Gastroesophageal sphincter (tissue), 4 donors: ENCODE results near the gene RRP9. TPM values are rescaled to one million over a fixed set of nuclear protein-coding genes. Genes with fewer than 3 reads are reported as not detected.

Source experiments
- ATAC-seq: fragments of 150-250 bp; one replicate; pipeline ENCODE4 v1.9.1; 2016; ENCODE audit warnings: mild to moderate bottlenecking, moderate library complexity
- H3K27ac ChIP-seq, 4 donors: fragments of 200-600 bp; sonication (generic) in 3 of 4; 1 replicate in 3 of 4; 2 replicates in 1 of 4; pipeline ENCODE4 v1.5.1; 2016 to 2019
- H3K27me3 ChIP-seq: fragments of 200-600 bp; sonication (generic); one replicate; pipeline ENCODE4 v1.5.1; 2019
- H3K36me3 ChIP-seq, 2 donors: fragments of 200-600 bp; sonication (generic); one replicate each; pipeline ENCODE4 v1.5.1; 2019; ENCODE audit warnings: control low read depth in 1 of 2
- H3K4me1 ChIP-seq, 3 donors: fragments of 200-600 bp; sonication (generic); 1 replicate in 2 of 3; 2 replicates in 1 of 3; pipeline ENCODE4 v1.5.1; 2016 to 2019; ENCODE audit warnings: control low read depth in 2 of 3
- H3K4me3 ChIP-seq, 2 donors: fragments of 200-600 bp; sonication (generic); one replicate each; pipeline ENCODE4 v1.5.1; 2019; ENCODE audit warnings: mild to moderate bottlenecking in 1 of 2, moderate library complexity in 1 of 2
- H3K9me3 ChIP-seq, 3 donors: fragments of 200-600 bp; sonication (generic); one replicate each; pipeline ENCODE4 v1.5.1; 2017 to 2019; ENCODE audit warnings: control low read depth in 2 of 3
- EP300 ChIP-seq: sonication (generic); formaldehyde crosslinking; IDR thresholded peaks from one replicate; pipeline ENCODE4 v1.6.1; 2017; ENCODE audit warnings: antibody characterized with exemption, mild to moderate bottlenecking
- POLR2A ChIP-seq, 2 donors: fragments of 450-650 bp; IDR thresholded peaks; one replicate each; pipeline ENCODE4 v1.6.1; 2017; ENCODE audit warnings: antibody characterized with exemption in 2 of 2, mild to moderate bottlenecking in 2 of 2, moderate library complexity in 1 of 2
- POLR2AphosphoS5 ChIP-seq: sonication (generic); formaldehyde crosslinking; IDR thresholded peaks from one replicate; pipeline ENCODE4 v1.6.1; 2017; ENCODE audit warnings: antibody characterized with exemption
- WGBS, 2 donors: methylation state at CpG; one replicate each; pipeline ENCODE4 v1.1.5; 2018; ENCODE audit warnings: low coverage in 1 of 2; 5-methylcytosine and 5-hydroxymethylcytosine counted together
- total RNA-seq, 4 donors: library from RNA; depleted of rRNA; stranded (reverse); fragments of >200 nt; gene quantifications; one replicate each; pipeline ENCODE4 v1.1.0, GENCODE V29; 2016
- TF ChIP-seq, protein P1 (sequence below), 4 experiments: fragments of 200-600 bp in 2 of 4; fragments of 450-650 bp in 2 of 4; sonication (generic) in 1 of 4; IDR thresholded peaks; one replicate each; pipeline ENCODE4 v1.5.1; 2017 to 2019; ENCODE audit warnings: antibody characterized with exemption in 4 of 4, mild to moderate bottlenecking in 2 of 4, moderate library complexity in 2 of 4

RRP9 gene
- total RNA-seq, 4 donors from 2014 or later = 5.3 to 14.8 (median 10.9) TPM

DNA sequence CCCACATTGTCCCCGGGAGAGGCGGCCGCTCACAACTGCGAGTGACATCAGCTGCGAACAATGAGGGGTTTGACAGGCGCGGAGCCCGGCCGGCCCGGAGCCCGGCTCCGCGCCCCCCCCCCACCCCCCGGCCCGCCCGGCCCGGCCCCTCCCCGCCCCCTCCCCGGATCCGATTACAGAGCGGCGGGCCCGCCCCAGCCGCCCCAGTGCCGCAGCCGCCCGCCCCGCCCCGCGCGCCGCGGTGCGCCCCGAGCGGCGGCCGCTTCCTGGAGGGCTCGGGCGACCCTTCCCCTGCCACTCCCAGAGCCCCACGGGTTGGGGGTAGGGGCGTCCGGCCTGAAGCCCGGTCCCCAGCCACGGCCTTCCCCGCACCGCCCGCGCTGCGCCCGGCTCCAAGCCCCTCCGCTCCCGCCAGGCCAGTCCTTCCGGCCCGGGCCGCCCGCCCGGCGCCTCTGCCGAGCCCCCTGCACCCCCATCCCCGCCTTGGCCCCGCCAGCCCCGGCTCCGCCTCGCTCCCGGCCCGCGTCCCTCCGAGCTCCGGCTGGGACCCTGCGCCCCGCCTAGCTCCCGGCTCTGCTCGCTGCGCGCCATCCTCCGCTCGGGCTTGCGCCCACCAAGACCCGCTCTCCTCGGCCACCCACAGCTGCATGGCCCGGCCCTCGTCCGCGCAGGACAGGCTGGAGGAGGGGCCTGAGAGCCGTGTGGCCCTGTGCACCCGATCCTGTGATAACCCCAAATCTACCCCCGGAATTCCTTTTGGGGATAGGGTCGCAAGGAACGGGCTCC, 25.9 kb upstream of the RRP9 start, which contains the start of gene PCBP4:
PCBP4 (minus strand) TSS at position 71 of the 786 bp plus-strand sequence. CDS start 6,214 bp downstream, outside the sequence.
- peak; percentile 84 for ATAC-seq
- H3K27ac ChIP-seq = peak within 1 kb of the TSS; percentile 84 to 98 (median 94)
- H3K9me3 ChIP-seq = no peaks in the 10 kb centered on the region
- H3K4me3 ChIP-seq = peak within 1 kb of the TSS; percentile 62 to 91
- peaks cover 0 to 70% (median 30%) of the 10 kb centered on the region in 3 donors for H3K4me1 ChIP-seq
- peaks cover 0 to 11% of the 10 kb centered on the region in 2 donors for H3K36me3 ChIP-seq
- H3K27me3 ChIP-seq = no peaks in the 10 kb centered on the region
- WGBS, 2 donors = no CpG with 5 or more reads among the region's 90 CpGs
- peak; percentile 72 to 74 for TF ChIP-seq POLR2A (IDR thresholded peaks at IDR 0.05)
- TF ChIP-seq EP300 = no peak
- TF ChIP-seq POLR2AphosphoS5 = peak; percentile 65
- TF ChIP-seq, protein P1, sequence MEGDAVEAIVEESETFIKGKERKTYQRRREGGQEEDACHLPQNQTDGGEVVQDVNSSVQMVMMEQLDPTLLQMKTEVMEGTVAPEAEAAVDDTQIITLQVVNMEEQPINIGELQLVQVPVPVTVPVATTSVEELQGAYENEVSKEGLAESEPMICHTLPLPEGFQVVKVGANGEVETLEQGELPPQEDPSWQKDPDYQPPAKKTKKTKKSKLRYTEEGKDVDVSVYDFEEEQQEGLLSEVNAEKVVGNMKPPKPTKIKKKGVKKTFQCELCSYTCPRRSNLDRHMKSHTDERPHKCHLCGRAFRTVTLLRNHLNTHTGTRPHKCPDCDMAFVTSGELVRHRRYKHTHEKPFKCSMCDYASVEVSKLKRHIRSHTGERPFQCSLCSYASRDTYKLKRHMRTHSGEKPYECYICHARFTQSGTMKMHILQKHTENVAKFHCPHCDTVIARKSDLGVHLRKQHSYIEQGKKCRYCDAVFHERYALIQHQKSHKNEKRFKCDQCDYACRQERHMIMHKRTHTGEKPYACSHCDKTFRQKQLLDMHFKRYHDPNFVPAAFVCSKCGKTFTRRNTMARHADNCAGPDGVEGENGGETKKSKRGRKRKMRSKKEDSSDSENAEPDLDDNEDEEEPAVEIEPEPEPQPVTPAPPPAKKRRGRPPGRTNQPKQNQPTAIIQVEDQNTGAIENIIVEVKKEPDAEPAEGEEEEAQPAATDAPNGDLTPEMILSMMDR (IDR thresholded peaks at IDR 0.05) = no peak

DNA sequence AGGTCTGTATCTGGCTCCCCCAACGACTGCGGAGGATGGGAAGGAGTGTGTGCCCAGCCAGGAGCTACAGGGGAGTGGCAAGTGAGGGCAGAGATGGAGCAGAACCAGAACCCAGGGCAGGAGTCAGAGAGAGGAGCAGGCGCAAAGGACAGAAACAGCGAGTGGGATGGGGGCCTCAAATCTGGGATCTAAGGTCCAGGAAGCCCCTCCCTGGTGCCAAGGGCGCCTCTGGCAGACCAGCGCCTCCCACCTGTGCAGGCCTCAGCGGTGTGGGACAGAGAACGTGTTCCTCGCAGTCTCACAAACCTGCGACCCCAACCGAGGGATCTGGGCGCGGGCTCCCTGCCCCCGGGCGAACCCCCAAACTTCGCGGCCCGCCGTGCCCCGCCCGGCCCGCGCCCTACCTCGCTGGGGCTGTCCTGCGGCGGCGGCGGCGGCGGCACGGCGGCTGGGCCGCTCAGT, 25.2 kb upstream of the RRP9 start:
- WGBS, 2 donors = no CpG with 5 or more reads among the region's 33 CpGs
- Histone ChIP-seq H3K36me3 (peaks cover 0 to 11% of the 10 kb centered on the region in 2 donors), H3K9me3 (no peaks in the 10 kb centered on the region), H3K27me3 (no peaks in the 10 kb centered on the region), H3K4me3 (peak overlapping the region; percentile 62 to 91), H3K4me1 (peaks cover 0 to 71% (median 30%) of the 10 kb centered on the region in 3 donors), H3K27ac (peak overlapping the region; percentile 52 to 98 (median 94))
- ATAC-seq = peak; percentile 8
- TF ChIP-seq POLR2A (IDR thresholded peaks at IDR 0.05) (no peak), EP300 (no peak), POLR2AphosphoS5 (no peak)
- TF ChIP-seq, protein P1 (IDR thresholded peaks at IDR 0.05) = no peak

DNA sequence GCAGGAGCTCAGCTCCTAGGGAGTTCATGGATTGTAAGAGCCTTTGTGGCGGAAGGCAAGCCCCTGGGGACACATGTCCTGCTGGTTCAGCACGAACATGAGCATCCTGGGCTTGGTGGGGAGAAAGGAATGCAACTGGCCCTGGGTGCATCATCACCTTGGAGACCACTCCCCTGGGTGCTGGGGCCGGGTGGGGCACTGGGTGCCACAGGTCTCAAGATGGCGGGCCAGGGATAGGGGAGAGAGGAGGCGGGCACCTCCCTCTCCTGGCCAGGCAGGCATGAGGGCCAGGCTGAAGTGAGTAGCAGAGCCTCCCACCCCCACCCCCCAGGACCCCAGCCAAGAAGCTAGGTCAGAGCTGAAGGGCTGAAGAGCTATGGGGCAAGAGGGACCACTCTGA, 24.8 kb upstream of the RRP9 start:
- WGBS, 2 donors = 70% methylated on average over 2 of the region's 5 CpGs; no CpG with 5 or more reads in 1 of the 2 donors
- no peak for ATAC-seq
- Histone ChIP-seq H3K36me3 (peaks cover 0 to 11% of the 10 kb centered on the region in 2 donors), H3K4me1 (peaks cover 0 to 76% (median 30%) of the 10 kb centered on the region in 3 donors), H3K27ac (peak overlapping the region; percentile 52 to 98 (median 94)), H3K27me3 (no peaks in the 10 kb centered on the region), H3K9me3 (no peaks in the 10 kb centered on the region), H3K4me3 (peak overlapping the region; percentile 62 to 91)
- TF ChIP-seq, protein P1 (IDR thresholded peaks at IDR 0.05) = no peak
- TF ChIP-seq POLR2AphosphoS5 (no peak), EP300 (no peak), POLR2A (IDR thresholded peaks at IDR 0.05) (no peak)

DNA sequence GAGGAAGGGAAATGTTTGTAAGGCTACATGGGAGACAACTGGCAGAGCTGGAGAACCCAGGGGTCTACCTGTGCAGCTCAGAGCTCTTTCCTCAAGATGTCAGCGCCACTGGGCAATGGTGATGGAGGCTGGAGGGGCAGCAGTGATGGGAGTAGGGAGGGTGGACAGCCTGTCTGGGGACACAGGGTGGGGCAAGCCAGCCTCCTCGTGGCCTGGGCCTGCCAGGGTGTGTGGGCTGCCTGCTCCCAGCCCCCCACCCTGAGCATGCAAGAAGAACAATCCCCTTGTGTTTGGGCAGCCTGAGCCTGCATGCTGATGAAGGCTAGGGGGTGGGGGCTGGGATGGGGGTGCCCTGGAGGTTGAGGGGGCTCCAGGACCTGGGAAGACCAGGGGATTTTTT, 24.3 kb upstream of the RRP9 start:
- Histone ChIP-seq H3K9me3 (no peaks in the 10 kb centered on the region), H3K4me3 (peak overlapping the region in 1 of 2 donors; percentile 91), H3K27me3 (no peaks in the 10 kb centered on the region), H3K27ac (peak overlapping the region in 3 of 4 donors; percentile 10 to 98 (median 96)), H3K36me3 (peaks cover 0 to 11% of the 10 kb centered on the region in 2 donors), H3K4me1 (peaks cover 0 to 77% (median 30%) of the 10 kb centered on the region in 3 donors)
- TF ChIP-seq, protein P1 (IDR thresholded peaks at IDR 0.05) = no peak
- no peak for TF ChIP-seq POLR2AphosphoS5
- WGBS, 2 donors = 64% methylated on average over 2 of the region's 2 CpGs; no CpG with 5 or more reads in 1 of the 2 donors
- ATAC-seq = no peak
